Loucy (cell line): Measurements from ENCODE around the gene CSGALNACT2.

ENCODE experiments used
- H2AFZ ChIP-seq: fragments of 200-600 bp; sonication (generic); 2 replicates; pipeline ENCODE4 v1.6.0; 2016; ENCODE audit warnings: antibody characterized with exemption, mild to moderate bottlenecking, low read length, moderate library complexity
- H3F3A ChIP-seq: fragments of 200-600 bp; 2 replicates; pipeline ENCODE4 v1.6.0; 2016; ENCODE audit warnings: antibody characterized with exemption, low read depth, mild to moderate bottlenecking
- H3K27me3 ChIP-seq: fragments of 200-600 bp; sonication (generic); 2 replicates; pipeline ENCODE4 v1.6.1; 2014; ENCODE audit warnings: low read length, mild to moderate bottlenecking; ENCODE audit not compliant: insufficient read depth, poor library complexity, severe bottlenecking
- H3K36me3 ChIP-seq: fragments of 200-600 bp; sonication (generic); 2 replicates; pipeline ENCODE4 v1.6.1; 2016; ENCODE audit warnings: low read length; ENCODE audit not compliant: insufficient read depth
- H3K4me1 ChIP-seq: fragments of 200-600 bp; sonication (generic); 2 replicates; pipeline ENCODE4 v1.5.1; 2014; ENCODE audit warnings: low read length, mild to moderate bottlenecking; ENCODE audit not compliant: insufficient read depth, poor library complexity, severe bottlenecking
- H3K4me2 ChIP-seq: fragments of 200-600 bp; sonication (generic); 2 replicates; pipeline ENCODE4 v1.6.0; 2014; ENCODE audit warnings: antibody characterized with exemption, low read length, low read depth, mild to moderate bottlenecking; ENCODE audit not compliant: poor library complexity, severe bottlenecking
- H3K4me3 ChIP-seq: fragments of 200-600 bp; sonication (generic); 2 replicates; pipeline ENCODE4 v1.5.1; 2014; ENCODE audit warnings: low read length, mild to moderate bottlenecking, mixed read lengths; ENCODE audit not compliant: poor library complexity, severe bottlenecking
- H3K79me2 ChIP-seq: fragments of 200-600 bp; sonication (generic); 2 replicates; pipeline ENCODE4 v1.6.1; 2014; ENCODE audit warnings: low read length; ENCODE audit not compliant: insufficient read depth
- H3K9ac ChIP-seq: fragments of 200-600 bp; sonication (generic); 2 replicates; pipeline ENCODE4 v1.6.0; 2014; ENCODE audit warnings: mild to moderate bottlenecking, low read depth, low read length, moderate library complexity; ENCODE audit not compliant: poor library complexity, severe bottlenecking
- H3K9me2 ChIP-seq: fragments of 200-600 bp; sonication (generic); replicated peaks from 2 replicates; pipeline ENCODE4 v1.6.1; 2016; ENCODE audit warnings: low read depth, low read length, mixed read lengths
- H3K9me3 ChIP-seq: fragments of 200-600 bp; sonication (generic); 2 replicates; pipeline ENCODE4 v1.6.1; 2014; ENCODE audit warnings: mild to moderate bottlenecking, antibody characterized with exemption, low read length, low read depth; ENCODE audit not compliant: insufficient read depth
- H4K20me1 ChIP-seq: fragments of 200-600 bp; sonication (generic); 2 replicates; pipeline ENCODE4 v1.6.0; 2014; ENCODE audit warnings: antibody characterized with exemption, low read length, mild to moderate bottlenecking; ENCODE audit not compliant: insufficient read depth, poor library complexity, severe bottlenecking
- CTCF ChIP-seq: fragments of 200-600 bp; sonication (generic); conservative IDR thresholded peaks from 2 replicates; pipeline ENCODE4 v1.5.1; 2014; ENCODE audit warnings: mild to moderate bottlenecking, antibody characterized with exemption, low read length
- EZH2phosphoT487 ChIP-seq: fragments of 200-600 bp; IDR thresholded peaks from 2 replicates; pipeline ENCODE4 v1.6.1; 2018; ENCODE audit warnings: antibody characterized with exemption, mild to moderate bottlenecking, moderate library complexity, borderline replicate concordance

The CSGALNACT2 gene

GRCh38 chr10:43102063-43102828, 36.0 kb upstream of the CSGALNACT2 start:
- H3K9ac ChIP-seq: no peak overlapping the region
- TF ChIP-seq EZH2phosphoT487: no peak
- no peak for TF ChIP-seq CTCF
- H3K79me2 ChIP-seq: no peaks in the 10 kb centered on the region
- H3F3A ChIP-seq: no peaks in the 10 kb centered on the region
- no peak overlapping the region for H2AFZ ChIP-seq
- no peak overlapping the region for H3K4me3 ChIP-seq
- no peaks in the 10 kb centered on the region for H4K20me1 ChIP-seq
- peaks cover 18% of the 10 kb centered on the region for H3K4me1 ChIP-seq
- H3K27me3 ChIP-seq: no peaks in the 10 kb centered on the region
- no peaks in the 10 kb centered on the region for H3K9me2 ChIP-seq
- H3K4me2 ChIP-seq: no peak overlapping the region
- H3K9me3 ChIP-seq: no peaks in the 10 kb centered on the region
- no peaks in the 10 kb centered on the region for H3K36me3 ChIP-seq

- H3K4me1 ChIP-seq: peaks cover 18% of the 10 kb centered on the region
Observed at GRCh38 chr10:43105102-43105955, 32.9 kb upstream of the CSGALNACT2 start.

GRCh38 chr10:43105956-43106229, 32.4 kb upstream of the CSGALNACT2 start:
- no peaks in the 10 kb centered on the region for H3F3A ChIP-seq
- TF ChIP-seq EZH2phosphoT487 (no peak), CTCF (no peak)
- H3K4me2 ChIP-seq: peak overlapping the region; percentile 36
- H3K36me3 ChIP-seq: no peaks in the 10 kb centered on the region
- H3K9me3 ChIP-seq: no peaks in the 10 kb centered on the region
- no peak overlapping the region for H2AFZ ChIP-seq
- H3K27me3 ChIP-seq: no peaks in the 10 kb centered on the region
- no peaks in the 10 kb centered on the region for H3K79me2 ChIP-seq
- no peaks in the 10 kb centered on the region for H4K20me1 ChIP-seq
- no peak overlapping the region for H3K4me3 ChIP-seq
- H3K9ac ChIP-seq: no peak overlapping the region
- H3K4me1 ChIP-seq: peaks cover 18% of the 10 kb centered on the region
- no peaks in the 10 kb centered on the region for H3K9me2 ChIP-seq

More at GRCh38 chr10:43105102-43105955, 32.9 kb upstream of the CSGALNACT2 start:
- H3K9me2 ChIP-seq: no peaks in the 10 kb centered on the region
- no peak overlapping the region for H3K4me3 ChIP-seq
- H2AFZ ChIP-seq: no peak overlapping the region
- no peaks in the 10 kb centered on the region for H3K79me2 ChIP-seq
- H3F3A ChIP-seq: no peaks in the 10 kb centered on the region
- TF ChIP-seq EZH2phosphoT487: no peak
- TF ChIP-seq CTCF: peak; percentile 80
- peak overlapping the region; percentile 36 for H3K4me2 ChIP-seq
- no peaks in the 10 kb centered on the region for H4K20me1 ChIP-seq
- no peaks in the 10 kb centered on the region for H3K36me3 ChIP-seq
- no peaks in the 10 kb centered on the region for H3K27me3 ChIP-seq
- no peaks in the 10 kb centered on the region for H3K9me3 ChIP-seq
- no peak overlapping the region for H3K9ac ChIP-seq
